Panc1 (cell line): Measurements from ENCODE around the gene DCLK2.

Source experiments
- CTCF ChIP-seq: fragments of 450-650 bp; IDR thresholded peaks from 2 replicates; pipeline ENCODE4 v1.5.1; 2017; ENCODE audit warnings: mild to moderate bottlenecking
- POLR2AphosphoS5 ChIP-seq: IDR thresholded peaks from 2 replicates; pipeline ENCODE4 v1.6.1; 2012; ENCODE audit warnings: mild to moderate bottlenecking, low read depth, low read length, moderate library complexity
- TCF7L2 ChIP-seq: IDR thresholded peaks from 2 replicates; pipeline ENCODE4 v1.6.1; 2011; ENCODE audit warnings: mild to moderate bottlenecking, low read depth, low read length, inconsistent platforms

DNA sequence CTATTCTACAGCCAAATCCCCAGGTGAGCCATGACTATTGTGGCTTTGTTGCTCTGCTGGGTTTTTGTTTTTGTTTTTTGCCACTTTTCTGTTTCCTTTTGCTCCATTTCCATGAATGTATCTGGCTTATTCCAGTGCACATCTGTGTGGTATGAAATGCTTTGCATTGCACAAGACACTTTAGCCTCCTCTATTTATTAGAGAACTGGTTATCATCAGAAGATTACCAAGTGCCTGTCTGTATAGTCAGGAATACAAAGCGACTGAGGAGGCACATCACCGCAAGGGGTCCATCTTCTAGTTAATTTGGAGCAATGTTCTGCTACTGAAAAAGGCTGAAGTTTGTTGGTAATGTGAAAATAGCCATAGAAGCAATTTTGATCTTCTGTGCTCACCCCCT is 120.8 kb downstream of the DCLK2 start:
- TF ChIP-seq CTCF (no peak), POLR2AphosphoS5 (no peak), TCF7L2 (no peak)
